ENCODE results near the gene PNPT1. TPM values are rescaled to one million over a fixed set of nuclear protein-coding genes. Genes with fewer than 3 reads are reported as not detected.
A peak's percentile ranks its signal among the peaks of the same experiment; 100 is the strongest.
"Not testable (repeated sequence)": the region's sequence is repeated elsewhere in the genome, so short reads cannot be mapped to it uniquely, and the experiment has no call there.

Gene PNPT1
- total RNA-seq (ENCODE audit: low replicate concordance): 21.1 and 27.0 TPM in 2 replicates

DNA sequence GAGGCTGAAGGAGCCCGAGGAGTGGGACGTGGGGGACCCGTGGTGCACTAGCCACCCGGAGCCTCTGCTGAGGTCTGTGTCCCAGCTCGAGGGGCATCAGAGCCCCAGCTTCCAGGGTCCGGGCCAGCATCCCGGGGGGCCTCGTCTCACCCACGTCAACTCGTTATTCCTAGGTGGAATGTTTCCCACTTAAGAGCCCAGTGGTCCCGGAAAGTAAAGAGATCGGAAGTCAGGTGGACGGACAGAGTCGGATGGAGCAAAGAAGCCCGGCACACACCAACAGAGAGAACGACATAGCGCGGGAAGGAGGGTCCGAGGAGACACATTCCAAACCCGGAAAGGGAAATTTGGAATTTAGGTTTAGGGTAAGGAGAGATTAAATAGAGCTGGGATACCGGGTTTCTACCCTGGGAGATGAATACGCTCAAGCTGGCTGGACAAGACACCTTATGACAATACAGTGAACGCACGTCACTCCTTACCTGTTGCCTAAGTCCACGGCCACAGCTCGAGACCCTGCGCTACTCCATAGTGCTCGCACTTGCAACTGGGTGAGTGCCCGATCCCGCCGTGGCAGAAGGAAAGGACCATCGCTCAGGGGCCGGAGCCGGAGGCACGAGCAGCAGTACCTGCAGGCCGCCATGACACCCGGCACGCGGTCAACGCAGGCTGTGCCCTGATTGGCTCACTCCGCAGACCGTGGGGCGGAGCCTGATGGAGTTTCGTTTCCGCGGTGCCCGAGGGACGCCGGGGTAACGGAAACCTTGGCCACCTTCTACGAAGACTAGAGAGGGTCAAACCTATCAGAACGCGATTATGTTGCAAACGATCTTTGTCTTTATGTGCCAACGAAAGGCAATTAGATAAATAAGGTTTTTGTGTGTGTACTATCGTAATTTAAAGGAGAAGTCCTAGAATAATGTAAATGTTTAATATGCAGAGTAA, at the start of gene PNPT1:
PNPT1 (minus strand) TSS at position 664 of the 945 bp plus-strand sequence; CDS start at position 643, 21 bp downstream.
- H3K4me3 ChIP-seq (ENCODE audit: low read depth, low read length): peak within 1 kb of the TSS; percentile 76
- peak; percentile 94 for DNase-seq (ENCODE audit: low read depth)
- TF ChIP-seq, protein P1, sequence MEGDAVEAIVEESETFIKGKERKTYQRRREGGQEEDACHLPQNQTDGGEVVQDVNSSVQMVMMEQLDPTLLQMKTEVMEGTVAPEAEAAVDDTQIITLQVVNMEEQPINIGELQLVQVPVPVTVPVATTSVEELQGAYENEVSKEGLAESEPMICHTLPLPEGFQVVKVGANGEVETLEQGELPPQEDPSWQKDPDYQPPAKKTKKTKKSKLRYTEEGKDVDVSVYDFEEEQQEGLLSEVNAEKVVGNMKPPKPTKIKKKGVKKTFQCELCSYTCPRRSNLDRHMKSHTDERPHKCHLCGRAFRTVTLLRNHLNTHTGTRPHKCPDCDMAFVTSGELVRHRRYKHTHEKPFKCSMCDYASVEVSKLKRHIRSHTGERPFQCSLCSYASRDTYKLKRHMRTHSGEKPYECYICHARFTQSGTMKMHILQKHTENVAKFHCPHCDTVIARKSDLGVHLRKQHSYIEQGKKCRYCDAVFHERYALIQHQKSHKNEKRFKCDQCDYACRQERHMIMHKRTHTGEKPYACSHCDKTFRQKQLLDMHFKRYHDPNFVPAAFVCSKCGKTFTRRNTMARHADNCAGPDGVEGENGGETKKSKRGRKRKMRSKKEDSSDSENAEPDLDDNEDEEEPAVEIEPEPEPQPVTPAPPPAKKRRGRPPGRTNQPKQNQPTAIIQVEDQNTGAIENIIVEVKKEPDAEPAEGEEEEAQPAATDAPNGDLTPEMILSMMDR (IDR thresholded peaks at IDR 0.05; ENCODE audit: insufficient read depth, low read length): no peak

DNA sequence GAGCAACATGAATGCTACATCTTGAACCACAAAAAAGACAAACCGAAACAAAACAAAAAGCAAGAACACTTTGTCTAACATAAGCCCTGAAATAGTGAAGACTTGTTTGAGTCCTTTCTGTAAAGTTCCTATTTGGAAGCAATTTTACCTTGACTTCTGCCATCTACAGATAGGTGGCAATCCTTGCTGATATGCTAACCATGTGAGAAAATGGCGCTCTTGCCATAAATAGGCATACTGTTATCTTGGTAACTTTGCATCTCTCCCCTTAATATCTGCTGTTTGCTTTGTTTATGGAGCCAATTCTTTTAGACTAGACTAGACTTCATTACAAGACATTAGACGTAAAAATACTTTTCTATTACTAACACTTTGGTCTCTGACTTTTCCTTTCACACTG, 49.4 kb upstream of the PNPT1 start:
- TF ChIP-seq, protein P1 (IDR thresholded peaks at IDR 0.05; ENCODE audit: insufficient read depth, low read length): no peak
- no peak for DNase-seq (ENCODE audit: low read depth)
- H3K4me3 ChIP-seq (ENCODE audit: low read depth, low read length): no peak overlapping the region

DNA sequence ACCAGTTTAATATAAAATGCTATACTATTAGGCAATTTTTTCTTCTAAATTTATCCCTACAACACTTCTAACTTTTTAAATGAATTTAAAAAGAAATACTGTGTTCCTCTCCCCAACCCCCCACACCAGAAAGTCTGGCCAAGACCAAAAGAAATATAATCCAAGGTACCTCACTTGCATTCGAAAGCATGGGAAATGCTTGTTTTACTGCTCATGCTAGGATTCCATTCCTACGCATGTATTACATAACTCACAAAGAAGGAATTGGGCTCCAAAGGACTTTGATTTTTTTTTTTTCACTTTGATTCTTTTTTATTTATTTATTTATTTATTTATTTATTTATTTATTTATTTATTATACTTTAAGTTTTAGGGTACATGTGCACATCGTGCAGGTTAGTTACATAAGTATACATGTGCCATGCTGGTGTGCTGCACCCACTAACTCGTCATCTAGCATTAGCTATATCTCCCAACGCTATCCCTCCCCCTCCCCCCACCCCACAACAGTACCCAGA, 42.4 kb upstream of the PNPT1 start:
- peak; percentile 22 for DNase-seq (ENCODE audit: low read depth)

DNA sequence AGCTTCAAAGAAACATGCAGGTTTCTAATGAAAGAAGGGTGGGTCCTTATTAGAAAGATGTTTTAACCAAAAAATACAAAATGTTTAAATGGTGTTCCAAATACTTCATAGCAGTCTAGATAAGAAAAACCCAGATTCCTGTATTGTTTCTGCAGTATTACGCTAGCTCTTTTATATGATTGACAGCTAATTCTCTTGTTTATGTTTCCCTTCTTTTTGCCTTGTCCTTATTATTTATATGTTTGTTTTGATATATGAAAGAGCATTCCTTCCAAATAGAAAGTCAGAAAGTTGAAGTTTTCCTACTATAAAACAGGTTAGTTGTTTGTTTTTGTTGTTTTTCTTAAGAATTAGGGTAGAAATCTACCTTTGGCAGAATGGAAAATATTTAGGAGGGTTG, 41.1 kb upstream of the PNPT1 start:
- no peak overlapping the region for H3K4me3 ChIP-seq (ENCODE audit: low read depth, low read length)
- no peak for DNase-seq (ENCODE audit: low read depth)
- TF ChIP-seq, protein P1 (IDR thresholded peaks at IDR 0.05; ENCODE audit: insufficient read depth, low read length): no peak

More for the DNA sequence above, 42.4 kb upstream of the PNPT1 start:
- H3K4me3 ChIP-seq (ENCODE audit: low read depth, low read length): not testable (repeated sequence)

DNA sequence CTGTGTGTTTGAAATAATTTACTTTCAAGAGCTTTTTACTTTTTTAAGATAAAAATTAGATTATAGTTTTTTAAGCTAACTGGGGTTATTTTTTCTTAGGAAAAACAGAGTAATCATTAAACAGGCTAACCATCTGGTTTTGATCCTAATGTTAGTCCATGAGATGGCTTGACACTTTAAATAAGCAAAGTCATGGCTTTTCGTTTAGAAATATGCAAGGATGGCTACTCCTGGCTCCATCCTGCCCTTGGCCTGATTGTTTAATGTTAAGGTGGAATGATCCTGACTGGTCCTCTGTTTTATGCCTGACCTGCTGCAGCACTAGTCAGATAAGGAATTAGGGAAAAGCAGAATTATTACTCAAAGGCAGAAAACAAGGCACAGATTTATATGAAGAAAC, 39.7 kb upstream of the PNPT1 start:
- peak; percentile 80 for DNase-seq (ENCODE audit: low read depth)
- TF ChIP-seq, protein P1 (IDR thresholded peaks at IDR 0.05; ENCODE audit: insufficient read depth, low read length): no peak
- H3K4me3 ChIP-seq (ENCODE audit: low read depth, low read length): no peak overlapping the region

DNA sequence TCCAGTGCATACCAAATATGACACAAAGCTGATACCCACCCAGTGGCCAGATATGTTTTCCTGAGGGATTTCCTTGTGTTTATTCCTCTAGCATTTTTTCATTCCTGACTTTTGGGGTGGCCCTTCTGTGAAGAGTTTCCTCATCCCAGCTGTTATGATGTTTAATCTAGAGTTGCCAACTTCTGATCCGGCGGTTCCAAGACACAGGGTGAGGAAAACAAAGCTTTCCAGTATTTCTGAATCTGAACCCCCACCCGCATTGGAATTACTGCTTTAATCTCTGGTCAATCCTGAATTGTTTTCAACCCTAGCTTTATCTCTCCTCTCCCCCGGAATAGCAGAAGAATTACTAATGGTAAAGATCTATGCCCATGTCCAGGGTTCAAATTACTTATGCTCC, 39.2 kb upstream of the PNPT1 start:
- TF ChIP-seq, protein P1 (IDR thresholded peaks at IDR 0.05; ENCODE audit: insufficient read depth, low read length): no peak
- H3K4me3 ChIP-seq (ENCODE audit: low read depth, low read length): no peak overlapping the region
- DNase-seq (ENCODE audit: low read depth): peak; percentile 89

DNA sequence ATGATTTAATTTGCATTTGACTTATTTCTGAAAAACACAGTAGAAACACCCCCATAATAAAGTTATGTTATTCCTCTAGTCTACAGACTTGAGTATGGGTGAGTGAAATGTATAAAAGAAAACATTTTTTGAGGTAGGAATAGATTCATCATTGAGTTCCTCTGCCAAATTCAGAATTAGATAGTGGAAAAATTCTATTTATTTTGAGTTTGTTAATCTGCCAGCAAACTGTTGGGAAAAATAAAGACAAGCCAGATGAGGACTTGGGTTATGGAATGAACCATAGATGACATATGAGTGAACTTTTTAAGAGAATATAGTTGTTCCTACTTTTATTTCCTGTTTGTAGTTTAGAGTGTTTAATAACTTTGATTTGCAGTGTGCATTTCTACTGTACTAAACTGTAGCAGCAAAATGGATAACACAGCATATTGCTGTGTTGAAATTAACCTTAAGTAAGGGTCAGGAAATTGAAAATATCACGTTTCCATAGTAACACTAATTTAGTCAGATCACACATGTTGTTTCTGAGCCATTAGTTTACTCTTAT, 35.6 kb upstream of the PNPT1 start:
- TF ChIP-seq, protein P1 (IDR thresholded peaks at IDR 0.05; ENCODE audit: insufficient read depth, low read length): no peak
- H3K4me3 ChIP-seq (ENCODE audit: low read depth, low read length): no peak overlapping the region
- peak; percentile 60 for DNase-seq (ENCODE audit: low read depth)
